CD4-positive, CD25-positive, alpha-beta regulatory T cell (primary cell): Measurements from ENCODE around the gene USP17L17. TPM values are rescaled to one million over a fixed set of nuclear protein-coding genes. Genes with fewer than 3 reads are reported as not detected.

ENCODE experiments used
- polyA plus RNA-seq, 4 donors: library from polyadenylated mRNA; unstranded; fragments of 300-500 nt; fragmentation: Illumina TruSeq; gene quantifications; one replicate each; pipeline ENCODE4 v1.2.3, GENCODE V29; 2021
- total RNA-seq: library from RNA; stranded (reverse); gene quantifications from one replicate; pipeline ENCODE4 v1.2.3, GENCODE V29; 2022

USP17L17 gene
- total and polyA plus RNA-seq, 5 donors from 2014 or later: not detected

Other genes starting within 250 kb of the USP17L17 start
- gene FAM90A26, start 73.5 kb upstream of the USP17L17 start, total RNA-seq: not detected
- gene FAM90A26, start 73.5 kb upstream of the USP17L17 start, polyA plus RNA-seq: not detected
- gene USP17L10, start 33.2 kb upstream of the USP17L17 start, total RNA-seq: not detected
- not detected for gene USP17L10, start 33.2 kb upstream of the USP17L17 start, polyA plus RNA-seq
- not detected for gene USP17L11, start 28.5 kb upstream of the USP17L17 start, total RNA-seq
- gene USP17L11, start 28.5 kb upstream of the USP17L17 start, polyA plus RNA-seq: not detected
- not detected for gene USP17L12, start 23.7 kb upstream of the USP17L17 start, total RNA-seq
- not detected for gene USP17L12, start 23.7 kb upstream of the USP17L17 start, polyA plus RNA-seq
- not detected for gene USP17L13, start 19.0 kb upstream of the USP17L17 start, total RNA-seq
- not detected for gene USP17L13, start 19.0 kb upstream of the USP17L17 start, polyA plus RNA-seq
- not detected for gene USP17L15, start 9.5 kb upstream of the USP17L17 start, total RNA-seq
- not detected for gene USP17L15, start 9.5 kb upstream of the USP17L17 start, polyA plus RNA-seq
- gene USP17L18, start 4.8 kb downstream of the USP17L17 start, total RNA-seq: not detected
- gene USP17L18, start 4.8 kb downstream of the USP17L17 start, polyA plus RNA-seq: not detected
- gene USP17L19, start 9.5 kb downstream of the USP17L17 start, total RNA-seq: not detected
- not detected for gene USP17L19, start 9.5 kb downstream of the USP17L17 start, polyA plus RNA-seq
- not detected for gene USP17L20, start 14.2 kb downstream of the USP17L17 start, total RNA-seq
- gene USP17L20, start 14.2 kb downstream of the USP17L17 start, polyA plus RNA-seq: not detected
- not detected for gene USP17L21, start 19.0 kb downstream of the USP17L17 start, total RNA-seq
- gene USP17L21, start 19.0 kb downstream of the USP17L17 start, polyA plus RNA-seq: not detected
- not detected for gene USP17L22, start 23.7 kb downstream of the USP17L17 start, total RNA-seq
- not detected for gene USP17L22, start 23.7 kb downstream of the USP17L17 start, polyA plus RNA-seq
- not detected for gene USP17L24, start 81.3 kb downstream of the USP17L17 start, total RNA-seq
- gene USP17L24, start 81.3 kb downstream of the USP17L17 start, polyA plus RNA-seq: not detected
- gene USP17L25, start 86.0 kb downstream of the USP17L17 start, total RNA-seq: not detected
- gene USP17L25, start 86.0 kb downstream of the USP17L17 start, polyA plus RNA-seq: not detected
- not detected for gene USP17L26, start 90.8 kb downstream of the USP17L17 start, total RNA-seq
- gene USP17L26, start 90.8 kb downstream of the USP17L17 start, polyA plus RNA-seq: not detected
- gene USP17L5, start 95.5 kb downstream of the USP17L17 start, total RNA-seq: not detected
- gene USP17L5, start 95.5 kb downstream of the USP17L17 start, polyA plus RNA-seq: not detected
- not detected for gene USP17L27, start 100.3 kb downstream of the USP17L17 start, total RNA-seq
- gene USP17L27, start 100.3 kb downstream of the USP17L17 start, polyA plus RNA-seq: not detected
- gene USP17L28, start 105.0 kb downstream of the USP17L17 start, total RNA-seq: not detected
- gene USP17L28, start 105.0 kb downstream of the USP17L17 start, polyA plus RNA-seq: not detected
- not detected for gene USP17L29, start 109.8 kb downstream of the USP17L17 start, total RNA-seq
- gene USP17L29, start 109.8 kb downstream of the USP17L17 start, polyA plus RNA-seq: not detected
- not detected for gene USP17L30, start 119.2 kb downstream of the USP17L17 start, total RNA-seq
- gene USP17L30, start 119.2 kb downstream of the USP17L17 start, polyA plus RNA-seq: not detected
- gene DEFB131A, start 200.5 kb downstream of the USP17L17 start, total RNA-seq: not detected
- not detected for gene DEFB131A, start 200.5 kb downstream of the USP17L17 start, polyA plus RNA-seq